ENCODE measurements around the gene FAM174B.

- TF ChIP-seq CTCF (IDR thresholded peaks at IDR 0.05) (no peak), POLR2A (IDR thresholded peaks at IDR 0.05) (no peak)
Observed at GRCh38 chr15:92599394-92599970, 56.1 kb downstream of the FAM174B start.

Data from thyroid gland (tissue), 4 donors.